ENCODE data around the gene ARHGEF11.

ARHGEF11 gene

GRCh38 chr1:156999596-157000320, 45.8 kb downstream of the ARHGEF11 start:
- DNase-seq (ENCODE audit: low read depth): no peak

- DNase-seq (ENCODE audit: low read depth): no peak
Measured at GRCh38 chr1:156998840-156999500, 46.6 kb downstream of the ARHGEF11 start.

- no peak for DNase-seq (ENCODE audit: low read depth)
Measured at GRCh38 chr1:156998301-156998700, 47.2 kb downstream of the ARHGEF11 start.

GRCh38 chr1:156995412-156995811, 50.1 kb downstream of the ARHGEF11 start:
- DNase-seq (ENCODE audit: low read depth): no peak

GRCh38 chr1:156994277-156994676, 51.3 kb downstream of the ARHGEF11 start:
- no peak for DNase-seq (ENCODE audit: low read depth)

- DNase-seq (ENCODE audit: low read depth): no peak
Measured at GRCh38 chr1:156993426-156994147, 52.0 kb downstream of the ARHGEF11 start.

- DNase-seq (ENCODE audit: low read depth): no peak
Measured at GRCh38 chr1:156992215-156992614, 53.3 kb downstream of the ARHGEF11 start.

- no peak for DNase-seq (ENCODE audit: low read depth)
Measured at GRCh38 chr1:156987715-156988114, 57.8 kb downstream of the ARHGEF11 start.

- DNase-seq (ENCODE audit: low read depth): no peak
Measured at GRCh38 chr1:156980551-156980950, 65.0 kb downstream of the ARHGEF11 start.

- DNase-seq (ENCODE audit: low read depth): no peak
Measured at GRCh38 chr1:156975084-156975483, 70.5 kb downstream of the ARHGEF11 start.

GRCh38 chr1:156973417-156973816, 72.1 kb downstream of the ARHGEF11 start:
- DNase-seq (ENCODE audit: low read depth): no peak

- peak; percentile 22 for DNase-seq (ENCODE audit: low read depth)
Measured at GRCh38 chr1:156970017-156970416, 75.5 kb downstream of the ARHGEF11 start.

GRCh38 chr1:156969496-156969895, 76.0 kb downstream of the ARHGEF11 start:
- DNase-seq (ENCODE audit: low read depth): no peak

GRCh38 chr1:156964441-156964840, 81.1 kb downstream of the ARHGEF11 start:
- DNase-seq (ENCODE audit: low read depth): peak; percentile 44

- peak; percentile 24 for DNase-seq (ENCODE audit: low read depth)
Measured at GRCh38 chr1:156963621-156964020, 81.9 kb downstream of the ARHGEF11 start.

- DNase-seq (ENCODE audit: low read depth): peak; percentile 14
Measured at GRCh38 chr1:156961709-156962108, 83.8 kb downstream of the ARHGEF11 start.

- no peak for DNase-seq (ENCODE audit: low read depth)
Measured at GRCh38 chr1:156959925-156960324, 85.6 kb downstream of the ARHGEF11 start.

GRCh38 chr1:156959414-156959813, 86.1 kb downstream of the ARHGEF11 start:
- peak; percentile 71 for DNase-seq (ENCODE audit: low read depth)

GRCh38 chr1:156958247-156958714, 87.3 kb downstream of the ARHGEF11 start:
- DNase-seq (ENCODE audit: low read depth): peak; percentile 49

GRCh38 chr1:156957634-156958033, 87.9 kb downstream of the ARHGEF11 start:
- DNase-seq (ENCODE audit: low read depth): no peak

- no peak for DNase-seq (ENCODE audit: low read depth)
Measured at GRCh38 chr1:156956333-156956732, 89.2 kb downstream of the ARHGEF11 start.

- DNase-seq (ENCODE audit: low read depth): no peak
Measured at GRCh38 chr1:156953571-156953970, 92.0 kb downstream of the ARHGEF11 start.

- DNase-seq (ENCODE audit: low read depth): no peak
Measured at GRCh38 chr1:156951371-156951770, 94.2 kb downstream of the ARHGEF11 start.
